Stimulated activated naive CD4-positive, alpha-beta T cell treated with Interleukin-2 at 50 U/mL for 16 hours (primary cell): ENCODE measurements around the gene PCP4.

Experiments
- DNase-seq: peaks from one replicate; lab custom pipeline; 2025; lab: John Stamatoyannopoulos, UW

PCP4 gene

GRCh38 chr21:39867198-39867650, at the start of gene PCP4:
PCP4 (plus strand) TSS chr21:39867438; CDS start chr21:39867502, 64 bp downstream.
- no peak for DNase-seq

GRCh38 chr21:39818557-39818956, 48.7 kb upstream of the PCP4 start:
- DNase-seq, result no peak

GRCh38 chr21:39822042-39822441, 45.2 kb upstream of the PCP4 start:
- DNase-seq, result no peak

- no peak for DNase-seq
Observed at GRCh38 chr21:39825250-39825649, 42.0 kb upstream of the PCP4 start.

- no peak for DNase-seq
Observed at GRCh38 chr21:39834543-39834942, 32.7 kb upstream of the PCP4 start.

- DNase-seq, result no peak
Observed at GRCh38 chr21:39837861-39838359, 29.3 kb upstream of the PCP4 start.

GRCh38 chr21:39840373-39841097, 26.7 kb upstream of the PCP4 start:
- no peak for DNase-seq

- DNase-seq, result no peak
Observed at GRCh38 chr21:39842741-39843459, 24.3 kb upstream of the PCP4 start.

- DNase-seq, result no peak
Observed at GRCh38 chr21:39843483-39843882, 23.8 kb upstream of the PCP4 start.

GRCh38 chr21:39843916-39844315, 23.3 kb upstream of the PCP4 start:
- DNase-seq, result no peak

GRCh38 chr21:39845571-39846130, 21.6 kb upstream of the PCP4 start:
- no peak for DNase-seq

- DNase-seq, result no peak
Observed at GRCh38 chr21:39847877-39848276, 19.4 kb upstream of the PCP4 start.

GRCh38 chr21:39849014-39849655, 18.1 kb upstream of the PCP4 start:
- no peak for DNase-seq

GRCh38 chr21:39850333-39850732, 16.9 kb upstream of the PCP4 start:
- no peak for DNase-seq

GRCh38 chr21:39851002-39851618, 16.1 kb upstream of the PCP4 start:
- no peak for DNase-seq

GRCh38 chr21:39852021-39852721, 15.1 kb upstream of the PCP4 start:
- no peak for DNase-seq

- DNase-seq, result no peak
Observed at GRCh38 chr21:39852726-39853500, 14.3 kb upstream of the PCP4 start.

- no peak for DNase-seq
Observed at GRCh38 chr21:39854572-39854971, 12.7 kb upstream of the PCP4 start.

- no peak for DNase-seq
Observed at GRCh38 chr21:39855595-39855994, 11.6 kb upstream of the PCP4 start.

- DNase-seq, result no peak
Observed at GRCh38 chr21:39860600-39860999, 6.6 kb upstream of the PCP4 start.

- DNase-seq, result no peak
Observed at GRCh38 chr21:39863111-39863510, 4.1 kb upstream of the PCP4 start.
